ENCODE data around the gene MS4A4A.
A peak's percentile ranks its signal among the peaks of the same experiment; 100 is the strongest.
"Not testable (repeated sequence)": the region's sequence is repeated elsewhere in the genome, so short reads cannot be mapped to it uniquely, and the experiment has no call there.

MS4A4A gene

DNA sequence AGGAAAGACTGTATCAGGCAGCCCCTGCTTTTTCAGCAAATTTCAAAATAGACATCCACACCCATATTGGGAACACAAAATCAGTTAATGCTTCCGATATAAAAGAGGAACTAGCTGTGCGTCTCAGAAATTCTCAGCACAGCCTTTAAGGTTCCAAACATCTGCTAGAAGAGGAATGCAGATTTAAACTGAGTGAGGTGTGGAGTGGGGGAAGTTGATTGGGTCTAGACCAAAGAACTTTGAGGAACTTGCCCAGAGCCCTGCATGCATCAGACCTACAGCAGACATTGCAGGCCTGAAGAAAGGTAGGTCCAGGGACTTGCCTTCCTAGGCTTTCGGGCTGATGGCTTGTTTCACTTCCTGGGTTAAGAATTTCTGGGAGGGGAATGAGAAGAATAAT, at the start of gene MS4A4A:
Gene MS4A4A, plus strand, starts transcription at position 255 of the 400 bp plus-strand sequence. Its CDS starts 10 bp downstream, at position 265.
- no peak for DNase-seq

DNA sequence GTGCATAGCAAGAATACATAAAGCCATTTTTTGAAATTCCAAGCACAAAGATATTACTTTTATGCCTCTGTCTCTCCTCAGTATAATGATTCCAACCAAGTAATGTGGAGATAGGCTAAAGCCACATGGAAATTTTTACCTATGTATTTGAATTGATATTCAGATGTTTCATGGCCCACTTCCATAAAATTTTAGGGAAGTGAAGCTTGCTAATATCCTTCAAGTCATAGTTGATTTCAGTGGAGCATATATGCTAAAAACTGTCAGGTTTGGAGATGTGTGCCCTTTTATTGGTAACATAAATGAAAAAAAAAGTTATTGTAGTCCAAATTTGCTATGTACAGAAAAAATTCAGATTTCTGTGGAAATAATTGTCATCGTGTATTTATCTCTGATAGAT, 49.8 kb upstream of the MS4A4A start:
- no peak for DNase-seq

DNA sequence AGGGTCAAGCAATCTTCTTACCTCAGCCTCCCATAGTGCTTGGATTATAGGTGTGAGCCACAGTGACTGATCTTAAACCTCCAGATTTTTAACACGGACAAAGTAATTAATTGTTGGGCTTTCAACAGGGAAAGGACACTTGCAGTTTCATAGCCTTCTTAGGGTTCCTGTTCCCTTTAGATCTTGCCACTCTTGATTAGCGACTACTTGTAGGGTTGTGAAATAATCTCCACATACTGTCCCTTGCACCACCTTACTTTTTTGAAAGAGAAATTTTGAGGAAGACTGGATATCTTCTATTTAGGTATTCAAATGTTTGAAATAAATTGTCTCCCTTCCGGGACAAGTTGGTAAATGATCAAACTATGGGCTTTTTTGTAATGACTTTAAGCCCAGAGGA, 45.1 kb upstream of the MS4A4A start:
- no peak for DNase-seq

DNA sequence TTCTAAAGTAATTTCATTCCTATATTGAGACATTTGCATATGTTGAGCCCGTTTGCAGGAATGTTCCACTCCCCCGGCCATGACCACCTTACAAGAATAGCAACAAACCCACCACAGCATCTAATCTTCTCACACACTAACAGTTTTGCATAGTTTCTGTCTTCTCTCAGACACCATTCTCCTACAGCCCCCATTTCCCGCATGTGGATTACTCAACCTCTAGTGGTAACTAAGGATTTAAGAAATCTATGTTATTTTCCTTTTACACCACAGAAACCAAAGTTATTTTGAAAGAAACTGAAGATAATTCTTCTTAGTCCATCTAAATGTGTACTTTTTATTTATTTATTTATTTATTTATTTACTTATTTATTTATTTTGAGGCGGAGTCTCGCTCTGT, 39.8 kb upstream of the MS4A4A start:
- DNase-seq = no peak

DNA sequence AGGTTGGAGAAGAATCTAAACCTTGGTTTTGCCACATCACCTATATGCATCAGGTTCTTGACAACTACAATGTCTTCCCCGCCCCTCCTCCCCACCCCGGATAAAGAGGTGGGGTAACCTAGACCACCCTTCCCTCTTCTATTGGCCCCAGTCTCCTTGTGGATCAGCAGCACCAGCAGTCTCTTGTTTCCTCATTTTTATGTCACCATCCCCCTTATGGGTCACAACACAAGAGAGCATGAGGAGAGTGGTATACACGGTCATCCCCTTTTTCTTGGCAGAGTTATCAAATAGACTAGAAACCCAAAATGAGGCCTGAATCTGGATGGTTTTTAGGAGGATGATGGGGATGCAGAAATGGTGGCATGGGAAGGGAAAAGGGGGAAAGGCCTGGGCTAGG, 38.7 kb upstream of the MS4A4A start:
- no peak for DNase-seq

DNA sequence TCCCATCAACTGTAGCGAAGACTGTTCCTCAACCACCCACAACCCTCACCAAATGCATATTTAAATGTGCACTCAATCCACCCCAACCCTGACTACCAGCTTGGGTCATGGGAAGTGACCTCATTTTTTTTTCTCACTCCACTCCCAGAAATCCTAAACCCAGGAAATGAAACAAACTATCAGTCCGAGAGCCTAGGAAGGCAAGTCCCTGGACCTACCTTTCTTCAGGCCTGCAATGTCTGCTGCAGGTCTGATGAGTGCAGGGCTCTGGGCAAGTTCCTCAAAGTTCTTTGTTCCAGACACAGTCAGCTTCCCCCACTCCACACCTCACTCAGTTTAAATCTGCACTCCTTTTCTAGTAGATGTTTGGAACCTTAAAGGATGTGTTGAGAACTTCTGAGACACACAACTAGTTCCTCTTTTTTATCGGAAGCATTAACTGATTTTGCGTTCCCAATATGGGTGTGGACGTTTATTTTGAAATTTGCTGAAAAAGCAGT, 37.7 kb upstream of the MS4A4A start, which contains the start of gene MS4A4E:
Gene MS4A4E, minus strand, starts transcription at position 398 of the 500 bp plus-strand sequence. CDS start 13,082 bp downstream, outside the sequence.
- no peak for DNase-seq

DNA sequence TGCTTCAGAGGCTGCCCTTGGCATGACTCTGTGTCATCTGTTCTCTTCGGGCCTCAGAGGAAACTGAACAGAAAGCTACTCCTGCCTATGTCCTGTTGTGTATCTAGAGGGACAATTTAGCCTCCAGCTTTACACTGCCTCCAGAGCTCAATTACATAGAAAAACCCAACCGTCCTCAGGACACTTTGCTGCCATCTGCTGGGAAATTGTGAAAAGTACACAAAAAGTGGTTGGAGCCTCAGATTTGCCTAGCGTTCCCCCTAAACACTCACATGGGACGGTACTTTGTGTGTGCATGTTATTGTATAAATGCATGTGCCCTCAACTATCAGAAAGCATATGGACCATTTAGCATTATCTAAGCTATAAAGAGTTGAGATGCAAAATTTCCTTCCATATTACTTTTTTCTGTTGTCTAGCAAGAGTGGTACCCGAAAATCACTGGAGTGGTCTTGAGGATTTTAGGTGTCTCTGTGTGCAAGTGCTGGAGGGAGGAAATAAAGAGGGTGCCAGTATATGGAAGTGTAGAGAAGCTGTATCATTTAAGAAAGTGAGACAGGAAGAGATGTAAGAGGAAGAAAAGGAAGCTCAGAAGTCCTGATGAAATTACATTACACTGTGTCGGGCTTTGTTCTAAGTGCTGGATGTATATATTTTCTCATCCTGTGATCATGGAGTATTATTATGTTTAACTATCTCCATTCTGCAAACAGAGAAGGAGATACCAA, 28.8 kb upstream of the MS4A4A start:
- DNase-seq = no peak

DNA sequence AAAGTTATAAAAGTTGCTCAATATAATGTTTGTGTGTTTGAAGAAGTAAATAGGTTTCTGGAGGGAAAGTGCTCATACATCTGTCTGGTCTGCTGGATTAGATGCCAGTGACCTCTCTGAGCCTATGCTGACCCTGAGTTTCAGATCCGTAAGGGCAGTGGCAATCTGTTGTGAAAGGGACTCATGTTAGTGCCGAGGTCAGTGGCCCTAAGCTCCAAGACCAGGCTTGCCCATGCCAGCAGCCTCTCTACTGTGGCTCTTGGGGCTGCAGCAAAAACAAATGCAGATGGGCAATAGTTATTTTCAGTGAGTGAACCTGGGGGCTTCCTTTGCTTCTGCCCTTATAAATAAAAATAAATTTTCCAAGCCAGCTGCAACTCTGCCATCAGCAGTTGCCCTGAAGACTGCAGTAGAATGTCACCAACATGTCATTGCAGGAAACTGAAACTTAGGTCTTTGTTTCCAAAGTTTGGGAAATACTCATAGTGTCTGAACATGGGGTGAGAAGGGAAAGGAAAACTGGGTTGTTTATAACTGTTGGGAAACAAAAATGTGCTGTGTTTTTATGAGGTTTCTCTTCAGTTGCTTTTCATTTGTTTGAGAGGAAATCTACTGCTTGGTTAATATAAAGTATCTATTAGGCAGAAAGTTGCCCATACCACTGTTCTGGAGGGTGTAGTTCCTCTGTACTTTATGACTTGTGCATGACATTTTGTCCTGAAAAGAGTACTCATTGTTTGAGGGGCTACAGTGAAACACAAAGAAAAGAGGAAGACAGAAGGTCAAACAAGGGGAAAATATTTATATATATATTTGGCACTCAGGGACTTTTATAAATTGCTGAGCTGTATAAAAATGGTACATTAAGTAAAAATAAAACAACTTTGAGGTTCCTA, 28.0 kb upstream of the MS4A4A start:
- DNase-seq = no peak

DNA sequence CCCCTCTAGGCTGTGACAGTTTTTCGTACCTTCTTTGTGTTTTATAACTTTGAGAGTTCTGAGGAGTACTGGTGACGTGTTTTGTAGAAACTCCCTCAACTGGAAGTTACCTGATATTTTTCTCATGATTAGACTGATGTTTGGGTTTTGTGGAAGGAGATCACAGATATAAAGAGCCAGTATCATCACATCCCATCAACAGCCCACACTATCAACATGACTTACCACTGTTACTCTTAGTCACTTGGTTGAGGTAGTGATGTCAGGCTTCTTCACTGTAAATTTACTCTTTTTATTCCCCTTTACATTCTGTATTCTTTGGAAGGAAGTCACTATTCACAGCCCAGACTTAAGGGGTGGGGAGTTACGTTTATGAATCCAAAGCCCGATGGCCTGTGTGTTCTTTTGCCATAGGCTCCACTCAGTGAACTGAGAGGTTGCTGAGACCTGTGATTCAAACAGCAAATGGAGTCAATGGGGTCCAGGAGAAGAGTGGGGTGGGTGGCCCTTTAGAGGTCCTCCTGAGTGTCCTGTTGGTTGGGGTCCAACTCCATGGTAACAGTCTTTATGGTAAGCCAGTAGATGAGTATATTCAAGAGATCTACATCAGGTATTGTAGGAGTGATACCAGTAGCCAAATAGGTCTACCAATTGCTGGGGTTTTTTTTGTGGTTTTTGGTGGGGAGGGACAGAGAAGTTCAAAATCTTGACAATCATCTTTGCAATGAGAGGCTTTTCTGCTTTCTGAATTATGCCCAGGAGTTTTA, 22.3 kb upstream of the MS4A4A start:
- DNase-seq = no peak

DNA sequence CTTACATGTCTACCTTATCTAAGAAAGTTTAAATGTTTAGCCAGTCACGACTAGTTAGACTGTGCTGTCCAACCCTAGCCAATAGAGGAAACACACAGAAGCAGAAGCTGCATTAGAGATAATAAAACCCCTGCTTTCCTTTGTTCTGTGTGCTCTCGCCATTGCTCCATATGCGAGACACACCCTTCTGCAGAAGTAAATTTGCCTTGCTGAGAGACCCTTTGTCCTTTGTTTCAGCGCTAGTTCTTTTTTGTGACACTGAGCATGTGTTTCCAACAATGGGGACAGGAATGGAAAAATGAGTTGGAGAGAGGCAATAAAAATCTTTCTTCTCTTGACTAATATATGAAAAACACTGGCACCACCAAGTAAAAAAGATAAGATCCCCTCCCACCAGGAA, 19.5 kb upstream of the MS4A4A start:
- DNase-seq = no peak

DNA sequence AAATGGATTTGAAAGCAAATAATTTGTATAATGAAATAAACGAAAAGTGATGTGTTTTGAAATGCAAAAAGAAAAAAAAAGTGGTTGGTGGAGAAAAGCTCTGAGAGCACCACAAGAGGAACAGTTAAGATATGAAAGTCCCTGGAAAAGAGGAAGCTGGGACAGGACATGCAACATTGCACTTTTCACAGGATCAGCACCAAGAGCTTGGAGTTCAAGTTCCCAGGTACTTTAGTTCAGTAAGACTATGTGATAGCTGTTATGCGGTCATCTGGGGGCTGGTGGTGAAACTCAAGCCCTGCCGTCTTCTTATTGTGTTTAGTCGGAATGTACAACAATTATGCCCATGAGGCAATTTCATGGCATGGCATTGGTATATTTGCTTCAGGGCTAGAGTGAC, 17.1 kb upstream of the MS4A4A start:
- no peak for DNase-seq

DNA sequence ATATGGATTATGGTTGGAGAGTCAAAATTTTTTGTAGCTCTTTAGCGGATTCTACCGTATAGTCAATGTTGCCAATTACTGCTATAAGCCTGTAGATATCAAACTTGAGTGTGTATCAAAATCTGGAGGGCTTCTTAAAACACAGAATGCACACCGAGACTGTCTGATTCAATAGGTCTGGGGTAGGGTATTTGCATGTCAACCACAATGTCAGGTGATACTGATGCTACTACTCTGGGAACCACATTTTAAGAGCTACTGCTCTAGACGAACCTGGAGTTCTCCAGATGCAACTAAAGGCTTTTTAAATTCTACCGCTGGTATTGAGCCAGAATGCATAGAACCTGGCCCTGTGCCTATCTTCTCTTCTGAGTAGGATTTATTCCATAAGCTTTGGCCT, 15.8 kb upstream of the MS4A4A start:
- no peak for DNase-seq

DNA sequence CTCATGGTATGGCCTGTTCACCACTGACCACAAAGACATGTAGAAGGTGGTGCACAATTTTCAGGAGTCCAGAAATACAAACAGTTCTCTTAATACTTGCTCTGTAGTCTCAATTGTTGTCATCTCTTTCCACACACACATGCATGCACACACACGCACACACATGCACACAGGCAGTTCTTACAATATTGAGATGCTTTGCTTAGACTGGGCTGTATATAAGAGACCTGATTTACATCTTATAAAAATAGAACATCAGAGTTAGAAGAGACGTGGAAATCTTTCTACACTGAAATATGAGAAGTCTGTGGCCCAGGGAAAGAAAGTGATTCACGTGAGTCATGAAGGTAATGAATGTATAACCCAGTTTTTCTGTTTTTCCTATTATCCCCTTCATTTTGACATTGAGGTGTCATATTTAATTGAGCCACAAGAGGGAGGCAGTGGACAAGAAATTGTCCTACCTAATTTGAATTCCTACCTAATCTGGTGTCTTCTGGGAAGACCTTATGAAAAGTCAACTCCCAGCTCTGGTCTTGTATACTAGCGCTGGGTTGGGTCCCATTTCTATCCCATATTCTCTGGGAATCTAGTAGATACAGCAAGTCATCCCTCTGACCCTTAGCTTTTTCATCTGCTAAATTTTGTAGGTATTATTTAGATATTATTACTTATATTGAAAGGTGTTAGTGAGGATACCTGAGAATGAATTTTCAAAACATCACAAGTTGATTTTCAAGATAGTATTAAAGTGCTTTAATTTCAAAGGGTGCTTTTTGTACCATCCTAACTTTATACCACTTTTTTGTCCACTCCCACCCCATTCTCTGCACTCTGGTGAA, 14.9 kb upstream of the MS4A4A start:
- DNase-seq = peak; percentile 16

DNA sequence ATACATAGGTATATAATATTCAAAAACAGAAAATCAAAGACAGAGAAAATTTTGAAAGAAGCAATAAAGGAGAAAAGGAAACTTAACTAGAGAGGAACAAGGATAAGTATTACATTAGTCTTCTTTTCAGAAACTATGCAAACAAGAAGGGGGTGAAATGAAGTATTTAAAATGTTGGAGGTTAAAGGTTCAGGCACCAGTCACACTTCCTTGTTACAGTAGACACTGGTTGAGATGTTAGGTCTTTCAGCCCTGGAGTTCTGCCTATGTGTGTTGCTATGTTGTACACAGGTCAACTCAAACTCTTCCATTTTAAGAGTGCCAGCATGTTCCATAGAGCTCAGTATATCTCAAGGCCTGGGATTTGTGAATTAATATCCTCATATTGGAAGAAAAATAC, 6.0 kb upstream of the MS4A4A start:
- DNase-seq = no peak

DNA sequence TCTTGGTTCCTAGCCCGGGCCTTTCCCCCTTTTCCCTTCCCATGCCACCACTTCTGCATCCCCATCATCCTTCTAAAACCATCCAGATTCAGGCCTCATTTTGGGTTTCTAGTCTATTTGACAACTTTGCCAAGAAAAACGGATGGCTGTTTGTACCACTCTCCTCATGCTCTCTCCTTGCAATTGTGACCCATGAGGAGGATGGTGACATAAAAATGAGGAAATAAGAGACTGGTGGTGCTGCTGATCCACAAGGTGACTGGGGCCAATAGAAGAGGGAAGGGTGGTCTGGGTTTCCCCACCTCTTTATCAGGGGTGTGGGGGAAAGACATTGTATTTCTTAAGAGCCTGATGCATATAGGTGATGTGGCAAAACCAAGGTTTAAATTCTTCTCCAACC, 1.0 kb downstream of the MS4A4A start:
- no peak for DNase-seq

DNA sequence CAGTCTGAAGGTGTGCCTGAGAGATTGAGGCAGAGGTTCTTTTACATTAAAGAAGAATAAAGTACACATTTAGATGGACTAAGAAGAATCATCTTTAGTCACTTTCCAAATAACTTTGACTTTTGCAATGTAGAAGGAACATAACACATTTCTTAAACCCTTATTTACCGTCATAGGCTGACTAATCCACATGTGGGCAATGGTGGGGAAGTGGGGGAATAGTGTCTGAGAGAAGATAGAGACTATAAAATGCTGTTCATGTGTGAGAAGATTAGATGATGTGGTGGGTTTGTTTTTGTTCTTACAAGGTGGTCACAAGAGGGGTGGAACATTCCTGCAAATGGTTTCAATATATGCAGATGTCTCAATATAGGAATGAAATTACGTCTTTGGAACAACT, 1.8 kb downstream of the MS4A4A start:
- no peak for DNase-seq

DNA sequence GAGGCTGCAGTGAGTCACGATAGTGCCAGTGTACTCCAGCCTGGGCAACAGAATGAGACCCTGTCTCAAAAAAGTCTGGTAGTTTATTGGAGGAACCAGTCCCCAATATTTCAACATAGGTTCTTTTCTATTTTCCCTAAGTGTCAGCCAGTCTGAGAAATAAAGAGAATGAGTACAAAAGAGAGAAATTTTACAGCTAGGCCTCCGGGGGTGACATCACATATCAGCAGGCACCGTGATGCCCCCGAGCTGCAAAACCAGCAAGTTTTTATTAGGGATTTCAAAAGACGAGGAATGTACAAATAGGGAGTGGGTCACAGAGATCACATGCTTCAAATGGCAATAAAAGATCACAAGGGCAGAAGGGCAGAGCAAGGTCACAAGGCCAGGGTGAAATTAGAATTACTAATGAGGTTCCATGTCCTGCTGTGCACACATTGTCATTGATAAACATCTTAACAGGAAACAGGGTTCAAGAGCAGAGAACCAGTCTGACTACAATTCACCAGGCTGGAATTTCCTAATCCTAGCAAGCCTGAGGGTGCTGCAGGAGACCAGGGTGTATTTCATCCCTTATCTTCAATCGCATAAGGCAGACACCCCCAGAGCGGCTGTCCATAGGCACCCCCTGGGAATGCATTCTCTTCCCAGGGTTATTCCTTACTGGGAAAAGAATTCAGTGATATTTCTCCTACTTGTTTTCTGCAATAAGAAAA, 5.1 kb downstream of the MS4A4A start:
- not testable (repeated sequence) for DNase-seq

DNA sequence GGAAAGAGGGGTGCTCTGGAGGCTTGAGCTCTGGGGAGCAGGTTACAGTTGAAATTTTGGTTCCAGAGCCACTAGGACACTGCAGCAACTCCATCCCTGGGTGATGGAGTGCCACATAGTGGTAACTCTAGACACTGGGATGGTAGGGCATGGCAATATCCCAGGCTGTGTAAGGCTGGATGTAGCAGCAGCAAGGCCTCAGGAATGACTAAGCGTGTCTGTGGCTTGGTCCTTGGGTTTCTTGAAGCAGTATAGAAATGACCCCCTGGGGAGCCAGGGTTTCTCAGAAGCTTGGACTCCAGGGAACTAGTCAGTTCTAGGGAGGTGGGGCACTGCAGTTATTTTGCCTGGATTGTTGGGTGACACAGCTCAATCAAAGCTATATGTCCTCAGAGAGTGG, 8.1 kb downstream of the MS4A4A start:
- no peak for DNase-seq

DNA sequence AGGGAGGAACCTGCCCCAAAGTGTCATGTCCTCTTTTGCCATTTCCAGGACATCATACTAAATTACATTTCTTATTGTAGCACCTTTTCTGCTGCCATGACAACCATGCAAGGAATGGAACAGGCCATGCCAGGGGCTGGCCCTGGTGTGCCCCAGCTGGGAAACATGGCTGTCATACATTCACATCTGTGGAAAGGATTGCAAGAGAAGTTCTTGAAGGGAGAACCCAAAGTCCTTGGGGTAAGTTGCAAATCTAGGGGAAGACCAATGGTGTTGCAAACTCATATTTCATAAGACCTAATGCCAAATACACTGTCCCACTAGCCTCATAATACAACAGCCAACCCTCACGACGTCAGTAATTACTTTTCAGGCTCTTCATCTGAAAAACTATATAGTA, 11.7 kb downstream of the MS4A4A start:
- DNase-seq = no peak

DNA sequence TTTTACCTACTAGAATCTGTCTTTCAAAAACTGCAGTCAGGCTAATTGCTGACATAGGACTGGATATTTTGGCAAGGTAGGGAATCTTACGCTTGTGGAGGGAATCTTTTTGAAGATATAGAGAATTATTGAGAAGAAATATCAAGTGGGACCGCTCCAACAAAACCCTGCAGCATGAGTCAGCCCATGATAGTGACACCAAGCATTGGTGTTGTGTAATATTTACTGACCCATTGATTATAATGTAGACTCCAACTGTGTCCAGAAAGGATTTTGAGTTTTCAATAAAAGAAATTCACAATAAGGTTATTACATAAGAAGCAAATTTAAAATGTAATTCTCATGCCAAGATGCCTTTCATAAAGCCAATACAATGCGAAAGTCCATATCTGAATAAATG, 20.7 kb downstream of the MS4A4A start:
- no peak for DNase-seq

DNA sequence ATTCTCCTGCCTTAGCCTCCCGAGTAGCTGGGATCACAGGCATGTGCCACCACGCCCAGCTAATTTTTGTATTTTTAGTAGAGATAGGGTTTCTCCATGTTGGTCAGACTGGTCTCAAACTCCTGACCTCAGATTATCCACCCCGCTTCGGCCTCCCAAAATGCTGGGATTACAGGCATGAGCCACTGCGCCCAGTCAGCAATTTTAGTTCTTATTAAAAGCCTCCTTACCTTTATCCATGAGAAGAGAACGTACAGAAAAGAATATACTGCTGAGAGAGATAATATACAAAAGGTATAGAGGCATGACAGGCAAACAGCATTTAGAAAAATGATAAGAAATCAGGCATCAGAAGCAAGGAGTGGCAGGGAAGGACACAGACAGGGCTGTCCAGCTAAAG, 21.4 kb downstream of the MS4A4A start:
- DNase-seq = not testable (repeated sequence)

DNA sequence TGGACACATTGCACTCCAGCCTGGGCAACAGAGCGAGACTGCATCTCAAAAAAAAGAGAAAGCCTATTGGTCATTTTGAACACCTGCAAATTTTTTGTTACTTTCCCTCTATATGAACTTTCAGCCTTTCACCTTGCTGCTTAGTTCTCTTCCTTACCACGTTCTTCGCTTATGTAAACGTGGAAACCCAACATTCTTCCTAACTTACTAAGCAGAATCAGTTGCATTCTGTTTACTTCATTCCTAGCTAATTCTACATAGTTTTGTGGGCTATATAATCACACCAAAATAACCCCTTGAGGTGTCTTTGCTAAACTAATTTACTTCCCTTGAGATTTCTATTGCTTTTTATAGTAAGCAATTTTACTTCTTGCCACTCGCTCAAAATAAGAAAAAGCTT, 23.2 kb downstream of the MS4A4A start:
- DNase-seq = no peak
